NCI-H1417 (cell line): Measurements from ENCODE around the gene PET117.
"Not testable (repeated sequence)": the region's sequence is repeated elsewhere in the genome, so short reads cannot be mapped to it uniquely, and the experiment has no call there.

Source experiments
- DNase-seq, 3 experiments: peaks; one replicate each; lab custom pipeline; 2025; lab: John Stamatoyannopoulos, UW

PET117 gene

GRCh38 chr20:18137412-18138265 lies at the start of gene PET117, which contains the start of gene KAT14:
Gene PET117, plus strand, starts transcription at chr20:18137863. Its CDS starts 93 bp downstream, at chr20:18137956.
Gene KAT14, plus strand, starts transcription at chr20:18137863. Its CDS starts 4,798 bp downstream, at chr20:18142661.
- DNase-seq, result peak; percentile 85 to 97 (median 96)

GRCh38 chr20:18088298-18088697 lies 49.4 kb upstream of the PET117 start:
- DNase-seq, result not testable (repeated sequence)

GRCh38 chr20:18088841-18089240 lies 48.8 kb upstream of the PET117 start:
- DNase-seq, result not testable (repeated sequence)

GRCh38 chr20:18090044-18090443 lies 47.6 kb upstream of the PET117 start:
- no peak for DNase-seq

- DNase-seq, result no peak
Observed at GRCh38 chr20:18090477-18090876, 47.2 kb upstream of the PET117 start.

- no peak for DNase-seq
Observed at GRCh38 chr20:18091623-18092022, 46.0 kb upstream of the PET117 start.

- no peak for DNase-seq
Observed at GRCh38 chr20:18092890-18093289, 44.8 kb upstream of the PET117 start.

GRCh38 chr20:18093388-18093787 lies 44.3 kb upstream of the PET117 start:
- no peak for DNase-seq

GRCh38 chr20:18094191-18094590 lies 43.5 kb upstream of the PET117 start:
- no peak for DNase-seq

- DNase-seq, result not testable (repeated sequence)
Observed at GRCh38 chr20:18100569-18100968, 37.1 kb upstream of the PET117 start.

GRCh38 chr20:18101125-18101810 lies 36.4 kb upstream of the PET117 start:
- peak in 2 of 3 experiments; percentile 38 to 70 for DNase-seq

GRCh38 chr20:18103497-18103896 lies 34.2 kb upstream of the PET117 start:
- peak in 2 of 3 experiments; percentile 56 to 93 for DNase-seq

GRCh38 chr20:18108326-18108725 lies 29.3 kb upstream of the PET117 start:
- no peak for DNase-seq

- not testable (repeated sequence) for DNase-seq
Observed at GRCh38 chr20:18128574-18128973, 9.1 kb upstream of the PET117 start.

GRCh38 chr20:18132663-18133062 lies 5.0 kb upstream of the PET117 start:
- no peak for DNase-seq

- no peak for DNase-seq
Observed at GRCh38 chr20:18133962-18134361, 3.7 kb upstream of the PET117 start.

GRCh38 chr20:18138266-18138582 lies 561 bp downstream of the PET117 start:
- DNase-seq, result no peak

GRCh38 chr20:18138639-18139583 lies 1.2 kb downstream of the PET117 start:
- DNase-seq, result peak in 1 of 3 experiments; percentile 13

- DNase-seq, result no peak
Observed at GRCh38 chr20:18139832-18140231, 2.2 kb downstream of the PET117 start.

- DNase-seq, result no peak
Observed at GRCh38 chr20:18144541-18145099, 7.0 kb downstream of the PET117 start.

- DNase-seq, result no peak
Observed at GRCh38 chr20:18154342-18154741, 16.7 kb downstream of the PET117 start.

- DNase-seq, result no peak
Observed at GRCh38 chr20:18156045-18156444, 18.4 kb downstream of the PET117 start.
